NCI-H748 (cell line): ENCODE measurements around the gene GOLGA6L10.
"Not testable (repeated sequence)": the region's sequence is repeated elsewhere in the genome, so short reads cannot be mapped to it uniquely, and the experiment has no call there.

ENCODE experiments used
- DNase-seq: peaks from one replicate; lab custom pipeline; 2025; ENCODE audit not compliant: unreplicated experiment; lab: John Stamatoyannopoulos, UW

GOLGA6L10 gene

GRCh38 chr15:82300883-82301282 is 48.4 kb downstream of the GOLGA6L10 start:
- no peak for DNase-seq

DNA sequence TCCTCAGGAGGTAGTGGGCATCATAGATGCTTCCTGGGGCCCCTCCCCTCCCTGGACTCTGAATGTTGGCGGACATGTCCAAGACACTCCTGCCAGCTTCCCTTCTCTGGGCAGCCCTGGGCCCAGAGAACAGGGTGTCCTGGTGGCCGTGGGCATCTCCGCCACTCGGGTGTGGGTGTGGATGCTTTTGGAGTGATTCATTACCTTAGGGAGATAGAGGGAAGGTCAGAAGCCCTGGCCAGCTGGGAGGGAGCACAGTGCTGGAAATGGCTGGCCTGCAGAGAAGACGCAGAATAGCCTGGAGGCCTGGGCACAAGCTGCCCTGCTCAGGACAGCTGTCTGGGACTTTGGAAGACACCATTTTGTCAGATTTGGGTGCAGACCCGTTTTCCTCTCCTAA is 48.9 kb downstream of the GOLGA6L10 start:
- DNase-seq: not testable (repeated sequence)

GRCh38 chr15:82299511-82299914 is 49.8 kb downstream of the GOLGA6L10 start:
- not testable (repeated sequence) for DNase-seq

DNA sequence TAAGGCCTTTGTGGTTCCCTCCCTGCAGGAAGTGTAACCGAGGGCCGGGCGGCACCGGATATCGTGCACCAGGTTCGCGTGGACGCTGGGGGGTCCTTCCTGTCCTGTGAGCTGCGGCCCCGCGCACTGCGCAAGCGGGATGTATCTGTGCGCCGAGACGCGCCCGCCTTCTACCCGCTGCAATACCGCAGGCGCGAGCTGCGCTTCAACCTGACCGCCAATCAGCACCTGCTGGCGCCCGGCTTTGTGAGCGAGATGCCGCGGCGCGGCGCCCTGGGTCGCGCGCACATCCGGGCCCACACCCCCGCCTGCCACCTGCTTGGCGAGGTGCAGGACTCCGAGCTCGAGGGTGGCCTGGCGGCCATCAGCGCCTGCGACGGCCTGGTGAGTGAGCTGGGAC is 50.8 kb downstream of the GOLGA6L10 start:
- no peak for DNase-seq

DNA sequence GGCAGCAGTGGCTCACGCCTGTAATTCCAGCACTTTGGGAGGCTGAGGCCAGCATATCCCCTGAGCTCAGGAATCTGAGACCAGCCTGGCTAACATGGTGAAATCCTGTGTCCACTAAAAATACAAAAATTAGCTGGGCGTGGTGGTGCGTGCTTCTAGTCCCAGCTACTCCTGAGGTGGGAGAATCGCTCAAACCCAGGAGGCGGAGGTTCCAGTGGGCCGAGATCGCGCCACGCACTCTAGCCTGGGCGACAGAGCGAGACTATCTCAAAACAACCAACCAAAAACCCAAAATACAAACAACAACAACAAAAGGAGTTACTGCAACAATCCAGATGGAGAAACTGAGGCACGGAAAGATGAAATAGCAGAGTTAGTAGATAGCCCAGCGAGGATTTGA is 51.2 kb downstream of the GOLGA6L10 start:
- no peak for DNase-seq

DNA sequence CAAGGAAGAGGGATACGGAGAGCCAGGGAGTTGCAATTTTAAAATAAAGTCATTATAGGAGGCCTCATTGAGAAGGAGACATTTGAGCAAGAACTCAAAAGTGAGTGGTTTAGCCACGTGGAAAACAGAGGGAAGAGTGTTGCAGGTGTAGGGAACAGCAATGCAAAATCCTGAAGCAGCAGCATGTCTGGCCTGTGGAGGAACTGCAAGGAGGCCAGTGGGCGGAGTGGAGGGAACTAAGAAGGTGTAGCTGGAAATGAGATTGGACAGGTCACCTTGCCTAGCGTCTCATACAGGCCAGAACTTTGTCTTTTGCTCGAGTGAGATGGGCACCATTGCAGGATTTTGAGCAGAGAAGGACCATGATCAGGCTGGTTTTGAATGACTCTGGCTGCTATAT is 51.7 kb downstream of the GOLGA6L10 start:
- no peak for DNase-seq

GRCh38 chr15:82294061-82294690 is 55.1 kb downstream of the GOLGA6L10 start:
- no peak for DNase-seq

DNA sequence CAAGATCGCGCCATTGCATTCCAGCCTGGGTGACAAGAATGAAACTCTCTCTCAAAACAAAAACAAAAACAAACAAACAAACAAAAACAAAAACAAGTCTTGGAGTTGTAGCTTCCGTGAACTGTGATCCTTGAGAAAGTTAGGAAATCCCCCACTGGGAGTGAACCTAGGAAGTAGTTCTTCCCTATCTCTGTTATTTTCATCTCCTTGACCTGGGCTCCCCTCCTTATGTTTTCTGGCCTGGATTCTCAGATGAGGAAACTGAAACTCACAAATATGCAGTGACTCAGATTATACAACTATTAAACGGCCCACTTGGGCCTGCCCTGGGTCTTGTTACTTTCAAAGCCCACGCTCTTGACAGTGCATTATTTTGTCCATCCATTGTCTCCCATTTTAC is 57.0 kb downstream of the GOLGA6L10 start:
- DNase-seq: no peak
